Thyroid gland (tissue), 4 donors: ENCODE data around the gene TNRC6B. TPM values are rescaled to one million over a fixed set of nuclear protein-coding genes. Genes with fewer than 3 reads are reported as not detected.

Experiments used
- DNase-seq, 2 donors: peaks; one replicate each; pipeline ENCODE4 v3.0.0-alpha.2; 2019
- H3K27ac ChIP-seq, 3 donors: fragments of 200-600 bp; sonication (generic); 1 replicate in 2 of 3; 2 replicates in 1 of 3; pipeline ENCODE4 v1.5.1; 2016 to 2019; ENCODE audit warnings: mild to moderate bottlenecking in 1 of 3, moderate library complexity in 1 of 3
- H3K27me3 ChIP-seq: fragments of 200-600 bp; sonication (generic); one replicate; pipeline ENCODE4 v1.5.1; 2019
- H3K36me3 ChIP-seq, 2 donors: fragments of 200-600 bp; sonication (generic); one replicate each; pipeline ENCODE4 v1.5.1; 2016 to 2019
- H3K4me1 ChIP-seq, 2 donors: fragments of 200-600 bp; sonication (generic); one replicate each; pipeline ENCODE4 v1.5.1; 2017 to 2019
- H3K4me3 ChIP-seq, 3 donors: fragments of 200-600 bp; sonication (generic); replicated peaks in 1 of 3; 1 replicate in 2 of 3; 2 replicates in 1 of 3; pipeline ENCODE4 v1.5.1; 2016; ENCODE audit warnings: mild to moderate bottlenecking in 1 of 3
- H3K9me3 ChIP-seq: fragments of 200-600 bp; sonication (generic); one replicate; pipeline ENCODE4 v1.5.1; 2017
- CTCF ChIP-seq, 6 experiments: fragments of 200-600 bp in 3 of 6; fragments of 450-650 bp in 3 of 6; sonication (generic) in 3 of 6; IDR thresholded peaks; one replicate each; pipeline ENCODE4 v1.5.1; 2016 to 2019; ENCODE audit warnings: antibody characterized with exemption in 6 of 6, mild to moderate bottlenecking in 2 of 6, inconsistent platforms in 1 of 6, moderate library complexity in 1 of 6
- POLR2A ChIP-seq, 2 donors: fragments of 450-650 bp; IDR thresholded peaks; one replicate each; pipeline ENCODE4 v1.6.1; 2017; ENCODE audit warnings: antibody characterized with exemption in 2 of 2, mild to moderate bottlenecking in 2 of 2, moderate library complexity in 1 of 2
- WGBS, 2 donors: methylation state at CpG; one replicate each; pipeline ENCODE4 v1.1.5; 2017; 5-methylcytosine and 5-hydroxymethylcytosine counted together
- intact Hi-C: fragments of 100-400 bp; cut with DNase I; formaldehyde crosslinking; loops from one replicate; pipeline ENCODE4 v1.15.1; 2023
- total RNA-seq, 4 donors: library from RNA; depleted of rRNA; stranded (reverse); fragments of >200 nt; gene quantifications; one replicate each; pipeline ENCODE4 v1.2.3, GENCODE V29; 2016

TNRC6B gene
- total RNA-seq, 4 donors from 2014 or later: 46.1 to 202 (median 114) TPM

- Histone ChIP-seq H3K9me3 (no peaks in the 10 kb centered on the region), H3K27me3 (no peaks in the 10 kb centered on the region), H3K36me3 (no peaks in the 10 kb centered on the region), H3K27ac (peak overlapping the region in 2 of 3 donors; percentile 10 to 21), H3K4me3 (no peak overlapping the region), H3K4me1 (peaks cover 14 to 17% of the 10 kb centered on the region in 2 donors)
- no peak for DNase-seq
- TF ChIP-seq POLR2A (IDR thresholded peaks at IDR 0.05): no peak
- TF ChIP-seq CTCF (IDR thresholded peaks at IDR 0.05): no peak
- 66% methylated on average over 10 of the region's 10 CpGs for WGBS, 2 donors
- intact Hi-C loops: no loop called here
Observed at GRCh38 chr22:40385036-40385782, 207.5 kb downstream of the TNRC6B start.

Other genes with a start within 250 kb of the TNRC6B start
- under 1 TPM in 1 of 4 donors, not detected in 3; 0.59 TPM for gene TMA7B, start 217.5 kb upstream of the TNRC6B start, total RNA-seq
- gene FAM83F, start 183.0 kb upstream of the TNRC6B start, total RNA-seq: 10 to 100 TPM; 19.2 to 35.6 (median 26.1) TPM
- gene ADSL, start 168.6 kb downstream of the TNRC6B start, total RNA-seq: 10 to 100 TPM; 49.0 to 69.4 (median 60.1) TPM
- 10 to 100 TPM; 62.7 to 99.4 (median 65.1) TPM for gene SGSM3, start 192.7 kb downstream of the TNRC6B start, total RNA-seq